GM21526 (cell line): ENCODE measurements around the gene BEAN1.
"Not testable (repeated sequence)": the region's sequence is repeated elsewhere in the genome, so short reads cannot be mapped to it uniquely, and the experiment has no call there.

Experiments
- ATAC-seq: cut with Tn5 transposase; IDR thresholded peaks from one replicate; pipeline ENCODE4 v1.9.1; 2021; ENCODE audit warnings: moderate library complexity; ENCODE audit not compliant: unreplicated experiment, low FRiP score

Gene BEAN1

DNA sequence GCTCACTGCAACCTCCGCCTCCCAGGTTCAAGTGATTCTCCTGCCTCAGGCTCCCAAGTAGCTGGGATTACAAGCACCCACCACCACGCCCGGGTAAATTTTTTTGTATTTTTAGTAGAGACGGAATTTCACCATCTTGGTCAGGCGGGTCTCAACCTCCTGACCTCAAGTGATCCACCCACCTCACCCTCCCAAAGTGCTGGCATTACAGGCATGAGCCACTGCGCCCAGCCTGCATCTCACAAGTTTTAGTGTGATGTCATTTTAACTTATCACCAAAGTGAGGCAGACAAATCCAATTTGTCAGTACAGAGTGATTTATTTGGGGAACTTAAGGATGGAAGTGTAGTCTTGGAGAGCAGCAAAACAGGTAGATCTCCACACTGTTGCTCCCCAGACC is 39.5 kb downstream of the BEAN1 start:
- not testable (repeated sequence) for ATAC-seq

DNA sequence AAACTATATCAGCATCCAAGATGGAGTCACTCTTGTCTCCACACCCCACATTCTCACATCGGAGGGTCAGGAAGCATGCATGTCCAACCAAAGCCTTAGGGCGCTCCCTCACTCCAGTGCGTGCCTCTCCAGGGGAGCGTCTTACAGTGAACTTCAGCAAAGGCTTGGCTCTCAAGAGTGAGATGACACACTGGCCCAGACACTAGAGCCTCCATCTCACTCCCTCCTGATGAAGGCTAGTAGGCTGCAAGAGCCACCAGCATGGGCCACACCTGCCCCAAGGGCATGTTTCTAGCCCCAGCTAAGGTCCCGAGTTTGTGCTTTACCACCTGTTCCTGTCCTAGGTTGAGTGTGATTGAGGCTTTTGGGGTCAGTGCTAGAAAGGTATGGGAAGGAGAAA is 40.5 kb downstream of the BEAN1 start:
- ATAC-seq: no peak

DNA sequence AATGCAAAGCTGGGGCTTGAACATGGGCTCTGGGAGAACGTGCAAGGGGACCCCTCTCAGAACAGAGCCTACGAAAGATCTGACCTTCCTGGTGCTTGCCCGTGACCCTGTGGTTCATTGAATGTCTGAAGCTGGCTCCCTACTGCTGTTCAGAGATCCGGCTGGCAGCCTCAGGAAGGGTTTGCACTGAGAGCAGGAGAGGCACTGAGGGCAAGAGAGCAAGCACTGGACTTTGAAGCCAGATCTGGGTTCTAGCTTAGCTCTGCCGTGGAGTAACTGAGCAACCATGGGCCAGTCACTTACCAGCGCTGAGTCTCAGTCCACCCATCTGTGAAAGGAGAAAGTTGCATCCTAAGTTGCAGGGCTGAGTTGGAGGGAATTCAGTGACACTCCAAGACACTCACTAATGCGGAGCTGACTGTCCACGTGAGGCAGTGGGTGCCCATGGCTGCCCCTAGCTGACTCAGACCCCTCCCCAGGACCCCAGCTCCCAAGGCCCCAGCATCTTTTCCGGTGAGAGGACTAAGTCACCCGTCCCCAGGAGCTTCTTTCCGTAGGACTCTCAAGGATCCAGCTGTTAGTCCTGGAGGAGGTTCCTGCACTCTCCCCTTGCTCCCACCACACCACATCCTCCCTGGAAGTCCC is 41.3 kb downstream of the BEAN1 start:
- ATAC-seq: no peak

- no peak for ATAC-seq
Measured at GRCh38 chr16:66469291-66469946, 42.3 kb downstream of the BEAN1 start.

DNA sequence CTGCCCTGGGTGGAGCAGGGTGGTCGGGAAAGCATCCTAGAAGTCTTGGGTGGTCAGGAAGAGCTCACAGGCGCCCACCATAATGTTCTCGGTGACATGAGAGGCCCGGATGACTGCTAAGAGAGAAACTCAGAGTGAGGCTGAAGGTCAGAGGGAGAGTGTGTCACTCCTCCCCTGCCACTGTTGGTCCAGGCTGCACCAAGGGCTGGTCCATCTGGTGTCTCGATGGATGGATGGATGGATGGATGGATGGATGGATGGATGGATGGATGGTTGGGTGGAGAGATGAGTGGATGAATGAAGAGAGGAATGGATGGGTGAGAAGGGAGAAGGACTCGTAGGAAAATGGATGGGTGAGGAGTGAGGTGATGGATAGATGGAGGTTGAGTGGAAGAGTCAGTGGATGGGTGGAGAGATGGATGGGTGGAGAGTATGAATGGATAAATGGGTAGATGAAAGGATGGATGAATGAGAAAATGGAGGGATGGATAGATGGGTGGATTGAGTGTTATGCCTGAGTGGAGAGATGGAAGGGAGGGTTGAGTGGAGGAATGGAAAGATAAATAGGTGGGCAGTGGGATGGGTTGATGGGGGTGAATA is 43.0 kb downstream of the BEAN1 start:
- no peak for ATAC-seq

DNA sequence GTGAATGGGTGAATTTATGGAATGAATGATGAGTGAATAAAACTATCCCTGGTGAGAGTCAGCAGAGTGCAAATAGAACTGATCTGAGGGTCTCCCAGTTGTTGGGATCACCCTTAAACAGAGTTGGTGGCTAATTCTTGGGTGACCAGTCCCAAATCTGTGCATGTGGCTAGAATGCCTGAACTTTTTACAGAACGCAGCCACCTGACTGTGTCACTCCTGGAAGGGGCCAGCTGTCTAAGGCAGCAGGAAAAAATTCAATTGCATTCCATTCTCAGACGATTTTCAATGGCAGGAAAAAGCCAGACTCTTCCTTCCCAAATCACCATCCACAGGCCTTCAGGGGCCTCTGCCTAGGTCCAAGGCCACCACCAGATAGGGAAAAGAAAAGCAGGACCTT is 43.5 kb downstream of the BEAN1 start:
- no peak for ATAC-seq

DNA sequence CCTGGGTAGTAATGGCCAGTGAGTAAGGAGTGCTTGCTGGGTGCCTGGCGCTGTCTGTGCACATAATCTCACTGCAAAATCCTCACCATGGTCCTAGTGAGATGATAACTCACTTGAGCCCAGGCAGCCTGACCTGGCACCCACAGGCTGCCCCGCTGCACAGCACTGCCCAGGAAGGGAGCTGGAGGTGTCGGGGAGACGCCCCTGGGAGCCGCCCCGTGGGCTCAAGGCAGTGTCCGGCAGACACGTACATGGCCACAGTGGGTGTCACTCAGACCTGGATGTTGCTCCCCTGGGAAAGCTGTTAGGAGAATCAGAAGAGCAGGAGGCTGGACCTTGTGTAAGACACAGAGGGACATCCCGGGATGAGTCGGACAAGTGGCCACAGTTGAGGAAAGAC is 44.2 kb downstream of the BEAN1 start:
- no peak for ATAC-seq

DNA sequence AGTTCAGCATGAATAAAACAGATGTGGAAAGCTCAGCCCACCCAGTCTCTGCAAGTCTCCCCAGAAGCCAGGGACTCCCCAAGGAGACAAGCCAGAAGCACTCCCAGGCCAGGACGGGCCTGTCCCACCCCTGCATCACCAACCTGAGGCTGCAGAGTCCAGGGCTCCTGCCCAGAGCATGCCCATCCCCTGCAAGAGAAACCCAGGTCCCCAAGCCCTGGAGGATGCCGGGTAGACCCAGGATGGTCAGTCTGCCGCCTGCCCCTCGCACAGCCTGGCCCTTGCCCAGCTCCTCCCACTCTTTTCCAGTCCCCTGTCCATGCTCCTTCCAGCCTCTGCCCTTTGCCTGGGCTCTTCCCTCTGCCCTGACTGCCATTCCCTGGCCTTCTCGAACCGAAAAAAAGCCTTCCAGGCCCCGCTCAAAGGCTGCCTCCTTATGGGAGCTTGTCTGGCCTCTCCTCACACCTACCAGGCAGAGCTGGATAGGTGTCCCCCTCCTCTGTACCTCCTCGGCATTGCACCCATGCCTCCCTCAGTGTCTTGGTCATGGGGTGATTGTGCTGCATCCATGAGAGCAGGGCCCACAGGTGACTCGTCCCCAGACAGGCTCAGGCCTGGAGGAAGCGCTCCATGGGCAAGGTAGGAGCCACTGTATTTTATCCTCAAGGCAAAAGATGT is 44.8 kb downstream of the BEAN1 start:
- ATAC-seq: no peak

- no peak for ATAC-seq
Measured at GRCh38 chr16:66473051-66473571, 46.0 kb downstream of the BEAN1 start.

- no peak for ATAC-seq
Measured at GRCh38 chr16:66473654-66474519, 46.8 kb downstream of the BEAN1 start.

- ATAC-seq: peak; percentile 82
Measured at GRCh38 chr16:66474750-66475199, 47.7 kb downstream of the BEAN1 start.

- ATAC-seq: no peak
Measured at GRCh38 chr16:66475232-66475631, 48.1 kb downstream of the BEAN1 start.

- no peak for ATAC-seq
Measured at GRCh38 chr16:66476328-66477027, 49.4 kb downstream of the BEAN1 start.

DNA sequence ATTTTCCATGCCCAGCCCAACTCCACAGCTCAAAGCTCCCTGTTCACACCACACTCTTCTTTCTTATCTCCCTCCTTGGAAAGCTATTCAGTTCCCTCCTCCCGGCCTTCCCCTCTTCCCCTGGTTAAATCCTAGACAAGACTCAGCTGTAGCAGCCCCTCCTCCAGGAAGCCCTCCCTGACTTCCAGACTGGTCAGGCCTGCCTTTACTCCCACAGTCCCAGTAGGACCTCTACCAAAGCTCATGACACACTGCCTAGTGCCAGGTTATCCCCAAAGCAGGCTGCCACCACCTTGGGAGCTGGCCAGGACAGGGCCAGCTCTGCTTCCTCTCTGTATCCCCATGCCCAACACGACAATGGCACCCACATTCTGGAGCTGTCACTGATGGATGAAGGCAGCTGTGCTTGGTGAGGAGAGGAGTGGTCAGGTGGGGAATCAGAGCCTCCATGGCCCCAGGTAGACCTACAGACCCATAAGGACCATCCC is 50.0 kb downstream of the BEAN1 start:
- ATAC-seq: no peak

- ATAC-seq: no peak
Measured at GRCh38 chr16:66478733-66479511, 51.8 kb downstream of the BEAN1 start.

DNA sequence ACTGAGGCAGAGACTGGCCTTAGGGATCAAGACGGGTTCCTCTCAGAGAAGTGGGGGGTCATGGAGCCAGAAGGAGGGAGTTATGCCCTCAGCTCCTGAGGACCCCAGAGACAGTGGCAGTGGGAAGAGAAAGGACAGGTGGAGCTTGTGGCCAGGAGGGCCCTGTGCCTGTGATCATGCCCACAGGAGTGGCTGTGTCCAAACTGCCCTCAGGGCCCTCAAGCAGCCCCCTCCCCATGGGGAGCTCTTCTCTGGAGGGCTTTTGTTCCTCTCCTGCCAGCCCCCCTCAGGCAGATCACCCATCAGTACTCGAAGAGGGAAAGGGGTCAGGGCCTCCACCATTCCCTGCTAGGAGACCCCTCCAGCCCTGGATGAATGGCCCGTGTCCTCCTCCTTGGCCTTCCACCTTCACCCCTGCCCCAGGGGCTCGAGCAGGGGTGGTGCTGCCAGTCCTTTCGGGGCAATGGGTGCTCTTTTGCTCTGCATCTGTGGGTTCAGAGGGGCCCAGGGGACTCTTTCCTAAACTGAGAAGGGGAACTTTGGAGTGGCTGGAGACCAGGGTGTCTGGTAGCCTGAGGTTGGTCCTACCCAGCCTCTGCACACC is 52.7 kb downstream of the BEAN1 start:
- no peak for ATAC-seq

DNA sequence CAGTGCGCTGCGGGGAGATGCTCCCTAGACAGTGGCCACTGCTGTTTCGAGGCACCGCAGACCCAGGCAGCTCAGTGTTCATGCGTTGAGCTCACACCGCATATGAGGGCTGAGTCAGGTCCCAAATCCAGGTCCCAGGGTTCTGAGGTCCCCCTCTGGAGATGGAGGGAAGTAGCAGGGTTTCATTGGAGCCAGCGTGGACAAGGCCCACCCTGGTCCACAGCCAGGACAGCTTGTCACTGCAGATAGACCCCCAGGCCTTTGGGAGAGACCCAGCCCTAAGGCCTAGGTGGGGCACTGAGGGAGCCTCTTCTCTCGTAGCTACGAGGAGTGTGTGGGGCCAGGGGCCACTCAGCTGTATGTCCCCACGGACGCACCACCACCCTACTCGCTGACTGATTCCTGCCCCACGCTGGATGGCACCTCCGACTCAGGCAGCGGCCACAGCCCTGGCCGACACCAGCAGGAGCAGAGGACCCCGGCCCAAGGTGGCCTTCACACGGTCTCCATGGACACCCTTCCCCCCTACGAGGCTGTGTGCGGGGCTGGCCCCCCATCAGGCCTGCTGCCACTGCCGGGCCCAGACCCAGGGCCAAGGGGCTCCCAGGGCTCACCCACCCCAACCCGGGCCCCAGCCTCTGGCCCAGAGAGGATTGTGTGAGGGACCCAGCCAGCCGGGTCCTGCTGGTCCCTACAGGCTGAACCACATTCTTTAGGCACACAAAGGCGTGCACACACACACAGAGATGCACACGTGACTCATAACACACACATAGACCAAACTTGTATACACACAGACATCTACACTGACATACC is 53.4 kb downstream of the BEAN1 start:
- no peak for ATAC-seq
